Fibroblast of mammary gland (primary cell): Measurements from ENCODE around the gene CHIC2.
A peak's percentile ranks its signal among the peaks of the same experiment; 100 is the strongest.

Source experiments
- DNase-seq: peaks from one replicate; pipeline ENCODE4 v3.0.0-alpha.2; 2010; ENCODE audit warnings: low read depth
- H3K4me3 ChIP-seq: 2 replicates; pipeline ENCODE4 v1.5.1; 2011; ENCODE audit warnings: low read depth, mild to moderate bottlenecking, low read length, moderate library complexity; ENCODE audit not compliant: control insufficient read depth
- TF ChIP-seq, protein P1 (sequence below): conservative IDR thresholded peaks from 2 replicates; pipeline ENCODE4 v1.5.1; 2011; ENCODE audit warnings: low read depth, low read length, inconsistent platforms; ENCODE audit not compliant: control insufficient read depth, insufficient read depth

CHIC2 gene

DNA sequence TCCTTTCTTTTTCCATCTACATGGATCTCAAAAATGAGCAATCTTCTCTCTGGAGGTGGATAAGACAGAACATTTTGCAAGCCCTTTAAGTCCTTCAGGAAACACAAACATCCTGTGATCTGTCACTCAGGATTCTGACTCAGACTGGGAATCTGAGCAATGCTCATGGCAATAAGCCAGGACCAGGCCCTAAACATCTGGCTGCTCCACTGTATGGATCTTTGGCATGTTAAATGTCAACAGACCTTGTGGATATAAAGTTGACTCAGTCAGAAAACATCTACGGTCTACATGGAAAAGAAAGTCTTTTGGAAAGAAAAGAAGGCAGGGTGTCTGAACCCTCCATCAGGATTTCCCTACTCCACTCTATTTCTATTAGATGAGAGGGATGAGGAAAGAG lies 17.8 kb upstream of the CHIC2 start:
- TF ChIP-seq, protein P1, sequence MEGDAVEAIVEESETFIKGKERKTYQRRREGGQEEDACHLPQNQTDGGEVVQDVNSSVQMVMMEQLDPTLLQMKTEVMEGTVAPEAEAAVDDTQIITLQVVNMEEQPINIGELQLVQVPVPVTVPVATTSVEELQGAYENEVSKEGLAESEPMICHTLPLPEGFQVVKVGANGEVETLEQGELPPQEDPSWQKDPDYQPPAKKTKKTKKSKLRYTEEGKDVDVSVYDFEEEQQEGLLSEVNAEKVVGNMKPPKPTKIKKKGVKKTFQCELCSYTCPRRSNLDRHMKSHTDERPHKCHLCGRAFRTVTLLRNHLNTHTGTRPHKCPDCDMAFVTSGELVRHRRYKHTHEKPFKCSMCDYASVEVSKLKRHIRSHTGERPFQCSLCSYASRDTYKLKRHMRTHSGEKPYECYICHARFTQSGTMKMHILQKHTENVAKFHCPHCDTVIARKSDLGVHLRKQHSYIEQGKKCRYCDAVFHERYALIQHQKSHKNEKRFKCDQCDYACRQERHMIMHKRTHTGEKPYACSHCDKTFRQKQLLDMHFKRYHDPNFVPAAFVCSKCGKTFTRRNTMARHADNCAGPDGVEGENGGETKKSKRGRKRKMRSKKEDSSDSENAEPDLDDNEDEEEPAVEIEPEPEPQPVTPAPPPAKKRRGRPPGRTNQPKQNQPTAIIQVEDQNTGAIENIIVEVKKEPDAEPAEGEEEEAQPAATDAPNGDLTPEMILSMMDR, result no peak
- peak; percentile 100 for DNase-seq
- no peak overlapping the region for H3K4me3 ChIP-seq

DNA sequence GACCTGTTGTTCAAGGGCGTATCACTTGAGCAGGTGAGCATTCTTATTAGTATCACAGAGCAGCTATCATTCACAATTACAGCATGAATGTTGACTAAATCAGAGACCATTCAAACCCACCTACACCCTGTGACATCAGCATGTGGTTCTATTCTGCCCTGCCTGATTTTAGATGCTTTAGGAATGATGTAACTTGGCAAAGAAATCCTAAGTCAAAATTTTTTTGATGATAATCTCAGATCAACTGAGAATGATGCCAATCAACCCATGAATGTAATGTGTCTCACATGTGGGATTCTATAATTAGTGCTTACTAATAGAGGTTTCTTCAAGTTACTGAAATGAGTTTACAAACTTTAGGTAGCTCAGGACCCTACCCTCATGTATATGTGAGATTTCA lies 13.4 kb upstream of the CHIC2 start:
- no peak overlapping the region for H3K4me3 ChIP-seq
- TF ChIP-seq, protein P1, result no peak
- DNase-seq, result peak; percentile 50

DNA sequence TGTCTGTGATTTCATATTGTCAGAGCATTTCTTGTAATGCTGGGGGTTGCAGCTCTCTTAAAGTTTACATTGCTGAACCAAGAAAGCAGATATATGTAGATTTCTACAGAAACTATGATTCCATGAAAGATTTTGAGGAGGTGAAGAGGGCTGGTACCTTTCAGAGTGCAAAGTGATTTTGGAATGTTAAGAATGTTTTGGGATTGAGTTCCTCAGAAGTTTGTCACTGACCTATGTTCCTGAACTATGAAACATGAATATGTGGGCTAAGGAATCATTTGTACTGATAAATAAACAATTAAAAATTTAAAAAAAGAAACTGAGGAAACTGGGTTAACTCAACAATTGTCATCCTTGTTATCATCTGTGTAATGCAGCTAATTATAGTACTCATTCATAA lies 12.3 kb upstream of the CHIC2 start:
- TF ChIP-seq, protein P1, result no peak
- no peak overlapping the region for H3K4me3 ChIP-seq
- DNase-seq, result no peak

DNA sequence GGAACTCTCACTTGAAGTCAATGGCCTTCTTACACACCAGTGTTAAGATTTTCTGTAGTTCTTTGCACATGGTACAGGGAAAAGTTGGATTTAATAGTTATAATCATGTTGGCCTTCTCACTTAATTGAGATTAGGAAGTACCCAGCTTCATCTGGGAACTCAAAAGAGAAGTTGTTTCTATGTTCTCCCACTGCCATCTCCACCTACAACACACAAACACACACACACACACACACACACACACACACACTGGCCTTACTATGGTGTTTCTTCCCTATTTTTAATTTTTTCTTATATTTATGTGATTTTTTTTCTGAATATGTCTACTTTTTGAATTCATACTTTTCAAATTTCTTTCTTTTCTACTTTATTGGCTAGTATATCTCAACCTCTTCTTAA lies 10.0 kb upstream of the CHIC2 start:
- DNase-seq, result no peak
- H3K4me3 ChIP-seq, result no peak overlapping the region
- TF ChIP-seq, protein P1, result no peak

DNA sequence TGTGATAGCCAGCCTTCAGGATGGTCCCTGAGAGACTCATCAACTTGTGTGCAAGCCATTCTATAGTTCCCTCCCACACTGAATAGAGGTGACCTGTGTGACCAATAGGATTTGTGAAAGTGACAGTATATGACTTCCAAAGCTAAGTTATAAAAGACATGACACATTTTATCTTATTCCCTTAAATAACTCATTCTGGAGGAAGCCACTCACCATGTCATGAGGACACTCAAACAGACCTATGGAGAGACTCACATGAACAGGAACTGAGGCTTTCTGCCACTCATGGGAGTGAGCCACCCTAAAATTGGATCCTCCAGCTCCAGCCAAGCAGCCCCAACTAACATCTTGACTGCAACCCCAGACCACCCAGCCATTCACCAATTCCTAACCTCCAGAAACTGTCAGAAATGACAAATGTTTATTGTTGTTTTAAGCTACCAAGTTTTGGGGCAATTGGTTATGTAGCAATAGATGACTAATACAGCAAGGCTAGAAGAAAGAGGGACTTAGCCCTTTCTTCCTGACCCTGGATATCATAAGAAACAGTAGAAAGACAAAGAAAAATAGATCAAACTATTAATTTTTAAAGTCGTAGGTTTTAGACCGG lies 9.0 kb upstream of the CHIC2 start:
- H3K4me3 ChIP-seq, result no peak overlapping the region
- TF ChIP-seq, protein P1, result no peak
- peak; percentile 78 for DNase-seq

DNA sequence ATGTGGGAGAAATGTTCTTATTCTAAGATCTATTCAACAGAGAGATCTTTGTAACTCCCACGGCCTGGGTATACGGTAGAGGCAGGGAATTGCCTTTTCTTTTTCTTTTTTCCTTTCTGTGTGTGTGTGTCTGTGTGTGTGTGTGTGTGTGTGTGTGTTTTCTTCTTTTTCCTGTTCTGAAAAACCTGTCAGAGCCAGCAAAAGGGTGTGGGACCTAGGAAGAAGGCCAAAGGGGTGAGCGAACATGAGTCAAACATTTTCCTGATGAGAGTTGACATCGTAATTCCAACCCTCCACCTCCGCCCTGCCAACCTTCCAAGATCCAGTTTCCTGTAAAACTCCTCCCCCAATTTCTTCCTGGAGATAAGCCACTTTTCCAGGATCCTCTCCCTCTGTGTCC lies 2.8 kb upstream of the CHIC2 start:
- peak; percentile 95 for DNase-seq
- H3K4me3 ChIP-seq, result no peak overlapping the region
- TF ChIP-seq, protein P1, result no peak

DNA sequence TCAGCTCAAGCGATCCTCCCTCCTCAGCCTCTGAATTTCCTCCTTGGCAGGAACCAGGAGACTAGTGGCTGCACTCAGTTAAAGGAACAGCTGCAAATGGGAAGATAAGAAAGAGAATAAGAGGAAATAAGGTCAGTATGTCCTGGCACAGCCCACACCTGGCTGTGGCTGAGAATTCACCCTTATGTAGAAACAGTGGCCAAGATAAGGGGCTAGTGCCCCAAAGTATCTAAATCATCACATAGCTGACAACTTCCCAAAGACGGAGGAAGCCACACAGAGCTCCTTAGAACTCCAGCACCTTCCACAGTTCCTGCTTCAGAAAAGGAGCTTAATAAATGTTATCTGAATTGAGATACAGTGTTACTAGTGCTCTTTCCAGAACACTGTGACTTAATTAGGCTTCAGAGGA lies 2.3 kb upstream of the CHIC2 start:
- TF ChIP-seq, protein P1, result no peak
- DNase-seq, result no peak
- H3K4me3 ChIP-seq, result no peak overlapping the region
